GM23338 (cell line): ENCODE results near the gene UHRF1. TPM values are rescaled to one million over a fixed set of nuclear protein-coding genes. Genes with fewer than 3 reads are reported as not detected.

Experiments
- ATAC-seq: fragments of 200-7000 bp; cut with Tn5 transposase; 3 replicates; pipeline ENCODE4 v1.9.1; 2020
- DNase-seq: peaks from one replicate; pipeline ENCODE4 v3.0.0-alpha.2; 2015; ENCODE audit warnings: low spot score
- H2AFZ ChIP-seq: fragments of 200-600 bp; sonication (generic); 2 replicates; pipeline ENCODE4 v1.8.0; 2016; ENCODE audit warnings: antibody characterized with exemption, mild to moderate bottlenecking, moderate library complexity
- H3F3A ChIP-seq: fragments of 200-600 bp; sonication (generic); replicated peaks from 2 replicates; pipeline ENCODE4 v1.8.0; 2017; ENCODE audit warnings: antibody characterized with exemption, mixed run types, low read depth
- H3K27ac ChIP-seq: fragments of 200-600 bp; sonication (generic); 2 replicates; pipeline ENCODE4 v1.6.1; 2016; ENCODE audit warnings: low read depth
- H3K27me3 ChIP-seq: fragments of 200-600 bp; sonication (generic); 2 replicates; pipeline ENCODE4 v1.8.0; 2016; ENCODE audit warnings: mild to moderate bottlenecking, mixed run types, moderate library complexity; ENCODE audit not compliant: insufficient read depth
- H3K36me3 ChIP-seq: fragments of 200-600 bp; sonication (generic); 2 replicates; pipeline ENCODE4 v1.8.0; 2016; ENCODE audit warnings: mild to moderate bottlenecking; ENCODE audit not compliant: insufficient read depth
- H3K4me1 ChIP-seq: fragments of 200-600 bp; sonication (generic); 2 replicates; pipeline ENCODE4 v1.8.0; 2016; ENCODE audit warnings: mild to moderate bottlenecking, moderate library complexity; ENCODE audit not compliant: insufficient read depth
- H3K4me2 ChIP-seq: fragments of 200-600 bp; sonication (generic); 2 replicates; pipeline ENCODE4 v1.7.1; 2017; ENCODE audit warnings: mixed run types
- H3K4me3 ChIP-seq: fragments of 200-600 bp; sonication (generic); 2 replicates; pipeline ENCODE4 v1.6.1; 2016; ENCODE audit warnings: mixed run types
- H3K79me2 ChIP-seq: fragments of 200-600 bp; sonication (generic); replicated peaks from 2 replicates; pipeline ENCODE4 v1.8.0; 2017; ENCODE audit warnings: mild to moderate bottlenecking; ENCODE audit not compliant: insufficient read depth
- H3K9me2 ChIP-seq: fragments of 200-600 bp; sonication (generic); 2 replicates; pipeline ENCODE4 v1.8.0; 2017; ENCODE audit not compliant: insufficient read depth
- H4K20me1 ChIP-seq: fragments of 200-600 bp; sonication (generic); replicated peaks from 2 replicates; pipeline ENCODE4 v1.8.0; 2017; ENCODE audit warnings: mild to moderate bottlenecking; ENCODE audit not compliant: insufficient read depth
- H3K27ac Mint-ChIP-seq: 2 replicates; pipeline ENCODE4 v1.8.0; 2020; ENCODE audit warnings: inconsistent platforms, mild to moderate bottlenecking, moderate library complexity, mixed read lengths
- H3K27me3 Mint-ChIP-seq: 3 replicates; pipeline ENCODE4 v1.8.0; 2022; ENCODE audit warnings: low read depth, mild to moderate bottlenecking, moderate library complexity, mixed read lengths, inconsistent platforms; ENCODE audit not compliant: insufficient read depth, poor library complexity
- H3K36me3 Mint-ChIP-seq: 3 replicates; pipeline ENCODE4 v1.8.0; 2021; ENCODE audit warnings: low read depth, mild to moderate bottlenecking, inconsistent platforms, moderate library complexity, mixed read lengths
- H3K4me1 Mint-ChIP-seq: 3 replicates; pipeline ENCODE4 v1.8.0; 2020; ENCODE audit warnings: mild to moderate bottlenecking, inconsistent platforms, mixed read lengths
- H3K4me3 Mint-ChIP-seq: 3 replicates; pipeline ENCODE4 v1.8.0; 2021; ENCODE audit warnings: moderate library complexity, mild to moderate bottlenecking, inconsistent platforms, mixed read lengths
- H3K9me3 Mint-ChIP-seq: 3 replicates; pipeline ENCODE4 v1.8.0; 2020; ENCODE audit warnings: moderate library complexity, mild to moderate bottlenecking, inconsistent platforms, mixed read lengths
- CREB1 ChIP-seq: fragments of 250-450 bp; sonication (Bioruptor Pico); IDR thresholded peaks from 2 replicates; pipeline ENCODE4 v1.5.0; 2020; ENCODE audit warnings: low read depth, mild to moderate bottlenecking, moderate library complexity
- EZH2 ChIP-seq: fragments of 200-600 bp; sonication (generic); IDR thresholded peaks from one replicate; pipeline ENCODE4 v1.8.0; 2017; ENCODE audit warnings: antibody characterized with exemption, mild to moderate bottlenecking, low read depth; ENCODE audit not compliant: unreplicated experiment
- JUNB ChIP-seq: IDR thresholded peaks from one replicate; pipeline ENCODE4 v1.6.1; 2016; ENCODE audit warnings: antibody characterized with exemption; ENCODE audit not compliant: unreplicated experiment
- NANOG ChIP-seq: IDR thresholded peaks from 2 replicates; pipeline ENCODE4 v1.6.1; 2016; ENCODE audit warnings: antibody characterized with exemption, borderline replicate concordance
- STAT1 ChIP-seq: IDR thresholded peaks from one replicate; pipeline ENCODE4 v1.6.1; 2016; ENCODE audit warnings: antibody characterized with exemption; ENCODE audit not compliant: unreplicated experiment
- ZNF114 ChIP-seq: fragments of 250-450 bp; sonication (Bioruptor Pico); IDR thresholded peaks from 2 replicates; pipeline ENCODE4 v1.5.0; 2020; ENCODE audit warnings: mild to moderate bottlenecking, moderate library complexity
- ZNF331 ChIP-seq: fragments of 250-450 bp; sonication (Bioruptor Pico); IDR thresholded peaks from 2 replicates; pipeline ENCODE4 v1.5.0; 2020; ENCODE audit warnings: low read depth, mild to moderate bottlenecking, moderate library complexity
- polyA plus RNA-seq: library from polyadenylated mRNA; unstranded; fragments of >200 nt; fragmentation: Nextera tagmentation; extraction: Ambion mirVana; gene quantifications from 2 replicates; pipeline ENCODE4 v1.2.1, GENCODE V29; 2016
- total RNA-seq: library from RNA; depleted of rRNA; stranded (reverse); fragments of >200 nt; shearing (Covaris generic); gene quantifications from 2 replicates; pipeline ENCODE4 v1.2.3, GENCODE V29; 2014
- TF ChIP-seq, protein P1 (sequence below): fragments of 250-450 bp; sonication (Bioruptor Pico); IDR thresholded peaks from 2 replicates; pipeline ENCODE4 v1.5.0; 2020; ENCODE audit warnings: mild to moderate bottlenecking, moderate library complexity
- TF ChIP-seq, protein P2 (sequence below): IDR thresholded peaks from one replicate; pipeline ENCODE4 v1.6.1; 2018; ENCODE audit warnings: antibody characterized with exemption; ENCODE audit not compliant: unreplicated experiment
- TF ChIP-seq, protein P3 (sequence below), 2 experiments: fragments of 200-600 bp in 1 of 2; sonication (generic) in 1 of 2; conservative IDR thresholded peaks; 2 replicates each; pipeline versions ENCODE4 v1.5.1 to v1.6.1; 2016 to 2017; ENCODE audit warnings: antibody characterized with exemption in 2 of 2, low read depth in 2 of 2, mild to moderate bottlenecking in 2 of 2, moderate library complexity in 1 of 2

The UHRF1 gene
- total and polyA plus RNA-seq, 2 experiments from 2014 or later, result 20.3 to 45.7 TPM

GRCh38 chr19:4971424-4971793 is 62.1 kb downstream of the UHRF1 start:
- Histone ChIP-seq H2AFZ (no peak overlapping the region), H3K27me3 (no peaks in the 10 kb centered on the region), H4K20me1 (peaks cover 21% of the 10 kb centered on the region), H3K79me2 (peaks cover 66% of the 10 kb centered on the region), H3K4me3 (peak overlapping the region; percentile 71), H3K27ac (peak overlapping the region; percentile 55; the same call in 1 of the 2 replicates), H3K36me3 (no peaks in the 10 kb centered on the region), H3F3A (0 out of 2 replicates have a peak, but pooled peaks cover 6% of the 10 kb centered on the region), H3K4me2 (peak overlapping the region; percentile 94), H3K4me1 (peaks cover 21% of the 10 kb centered on the region), H3K9me2 (no peaks in the 10 kb centered on the region)
- H3K27me3 Mint-ChIP-seq, result peaks cover 32% of the 10 kb centered on the region
- TF ChIP-seq, protein P1, sequence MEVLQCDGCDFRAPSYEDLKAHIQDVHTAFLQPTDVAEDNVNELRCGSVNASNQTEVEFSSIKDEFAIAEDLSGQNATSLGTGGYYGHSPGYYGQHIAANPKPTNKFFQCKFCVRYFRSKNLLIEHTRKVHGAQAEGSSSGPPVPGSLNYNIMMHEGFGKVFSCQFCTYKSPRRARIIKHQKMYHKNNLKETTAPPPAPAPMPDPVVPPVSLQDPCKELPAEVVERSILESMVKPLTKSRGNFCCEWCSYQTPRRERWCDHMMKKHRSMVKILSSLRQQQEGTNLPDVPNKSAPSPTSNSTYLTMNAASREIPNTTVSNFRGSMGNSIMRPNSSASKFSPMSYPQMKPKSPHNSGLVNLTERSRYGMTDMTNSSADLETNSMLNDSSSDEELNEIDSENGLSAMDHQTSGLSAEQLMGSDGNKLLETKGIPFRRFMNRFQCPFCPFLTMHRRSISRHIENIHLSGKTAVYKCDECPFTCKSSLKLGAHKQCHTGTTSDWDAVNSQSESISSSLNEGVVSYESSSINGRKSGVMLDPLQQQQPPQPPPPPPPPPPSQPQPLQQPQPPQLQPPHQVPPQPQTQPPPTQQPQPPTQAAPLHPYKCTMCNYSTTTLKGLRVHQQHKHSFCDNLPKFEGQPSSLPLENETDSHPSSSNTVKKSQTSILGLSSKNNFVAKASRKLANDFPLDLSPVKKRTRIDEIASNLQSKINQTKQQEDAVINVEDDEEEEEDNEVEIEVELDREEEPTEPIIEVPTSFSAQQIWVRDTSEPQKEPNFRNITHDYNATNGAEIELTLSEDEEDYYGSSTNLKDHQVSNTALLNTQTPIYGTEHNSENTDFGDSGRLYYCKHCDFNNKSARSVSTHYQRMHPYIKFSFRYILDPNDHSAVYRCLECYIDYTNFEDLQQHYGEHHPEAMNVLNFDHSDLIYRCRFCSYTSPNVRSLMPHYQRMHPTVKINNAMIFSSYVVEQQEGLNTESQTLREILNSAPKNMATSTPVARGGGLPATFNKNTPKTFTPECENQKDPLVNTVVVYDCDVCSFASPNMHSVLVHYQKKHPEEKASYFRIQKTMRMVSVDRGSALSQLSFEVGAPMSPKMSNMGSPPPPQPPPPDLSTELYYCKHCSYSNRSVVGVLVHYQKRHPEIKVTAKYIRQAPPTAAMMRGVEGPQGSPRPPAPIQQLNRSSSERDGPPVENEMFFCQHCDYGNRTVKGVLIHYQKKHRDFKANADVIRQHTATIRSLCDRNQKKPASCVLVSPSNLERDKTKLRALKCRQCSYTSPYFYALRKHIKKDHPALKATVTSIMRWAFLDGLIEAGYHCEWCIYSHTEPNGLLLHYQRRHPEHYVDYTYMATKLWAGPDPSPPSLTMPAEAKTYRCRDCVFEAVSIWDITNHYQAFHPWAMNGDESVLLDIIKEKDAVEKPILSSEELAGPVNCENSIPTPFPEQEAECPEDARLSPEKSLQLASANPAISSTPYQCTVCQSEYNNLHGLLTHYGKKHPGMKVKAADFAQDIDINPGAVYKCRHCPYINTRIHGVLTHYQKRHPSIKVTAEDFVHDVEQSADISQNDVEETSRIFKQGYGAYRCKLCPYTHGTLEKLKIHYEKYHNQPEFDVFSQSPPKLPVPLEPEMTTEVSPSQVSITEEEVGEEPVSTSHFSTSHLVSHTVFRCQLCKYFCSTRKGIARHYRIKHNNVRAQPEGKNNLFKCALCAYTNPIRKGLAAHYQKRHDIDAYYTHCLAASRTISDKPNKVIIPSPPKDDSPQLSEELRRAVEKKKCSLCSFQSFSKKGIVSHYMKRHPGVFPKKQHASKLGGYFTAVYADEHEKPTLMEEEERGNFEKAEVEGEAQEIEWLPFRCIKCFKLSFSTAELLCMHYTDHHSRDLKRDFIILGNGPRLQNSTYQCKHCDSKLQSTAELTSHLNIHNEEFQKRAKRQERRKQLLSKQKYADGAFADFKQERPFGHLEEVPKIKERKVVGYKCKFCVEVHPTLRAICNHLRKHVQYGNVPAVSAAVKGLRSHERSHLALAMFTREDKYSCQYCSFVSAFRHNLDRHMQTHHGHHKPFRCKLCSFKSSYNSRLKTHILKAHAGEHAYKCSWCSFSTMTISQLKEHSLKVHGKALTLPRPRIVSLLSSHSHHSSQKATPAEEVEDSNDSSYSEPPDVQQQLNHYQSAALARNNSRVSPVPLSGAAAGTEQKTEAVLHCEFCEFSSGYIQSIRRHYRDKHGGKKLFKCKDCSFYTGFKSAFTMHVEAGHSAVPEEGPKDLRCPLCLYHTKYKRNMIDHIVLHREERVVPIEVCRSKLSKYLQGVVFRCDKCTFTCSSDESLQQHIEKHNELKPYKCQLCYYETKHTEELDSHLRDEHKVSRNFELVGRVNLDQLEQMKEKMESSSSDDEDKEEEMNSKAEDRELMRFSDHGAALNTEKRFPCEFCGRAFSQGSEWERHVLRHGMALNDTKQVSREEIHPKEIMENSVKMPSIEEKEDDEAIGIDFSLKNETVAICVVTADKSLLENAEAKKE, result no peak
- TF ChIP-seq, protein P2, sequence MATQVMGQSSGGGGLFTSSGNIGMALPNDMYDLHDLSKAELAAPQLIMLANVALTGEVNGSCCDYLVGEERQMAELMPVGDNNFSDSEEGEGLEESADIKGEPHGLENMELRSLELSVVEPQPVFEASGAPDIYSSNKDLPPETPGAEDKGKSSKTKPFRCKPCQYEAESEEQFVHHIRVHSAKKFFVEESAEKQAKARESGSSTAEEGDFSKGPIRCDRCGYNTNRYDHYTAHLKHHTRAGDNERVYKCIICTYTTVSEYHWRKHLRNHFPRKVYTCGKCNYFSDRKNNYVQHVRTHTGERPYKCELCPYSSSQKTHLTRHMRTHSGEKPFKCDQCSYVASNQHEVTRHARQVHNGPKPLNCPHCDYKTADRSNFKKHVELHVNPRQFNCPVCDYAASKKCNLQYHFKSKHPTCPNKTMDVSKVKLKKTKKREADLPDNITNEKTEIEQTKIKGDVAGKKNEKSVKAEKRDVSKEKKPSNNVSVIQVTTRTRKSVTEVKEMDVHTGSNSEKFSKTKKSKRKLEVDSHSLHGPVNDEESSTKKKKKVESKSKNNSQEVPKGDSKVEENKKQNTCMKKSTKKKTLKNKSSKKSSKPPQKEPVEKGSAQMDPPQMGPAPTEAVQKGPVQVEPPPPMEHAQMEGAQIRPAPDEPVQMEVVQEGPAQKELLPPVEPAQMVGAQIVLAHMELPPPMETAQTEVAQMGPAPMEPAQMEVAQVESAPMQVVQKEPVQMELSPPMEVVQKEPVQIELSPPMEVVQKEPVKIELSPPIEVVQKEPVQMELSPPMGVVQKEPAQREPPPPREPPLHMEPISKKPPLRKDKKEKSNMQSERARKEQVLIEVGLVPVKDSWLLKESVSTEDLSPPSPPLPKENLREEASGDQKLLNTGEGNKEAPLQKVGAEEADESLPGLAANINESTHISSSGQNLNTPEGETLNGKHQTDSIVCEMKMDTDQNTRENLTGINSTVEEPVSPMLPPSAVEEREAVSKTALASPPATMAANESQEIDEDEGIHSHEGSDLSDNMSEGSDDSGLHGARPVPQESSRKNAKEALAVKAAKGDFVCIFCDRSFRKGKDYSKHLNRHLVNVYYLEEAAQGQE, result no peak
- TF ChIP-seq, protein P3, sequence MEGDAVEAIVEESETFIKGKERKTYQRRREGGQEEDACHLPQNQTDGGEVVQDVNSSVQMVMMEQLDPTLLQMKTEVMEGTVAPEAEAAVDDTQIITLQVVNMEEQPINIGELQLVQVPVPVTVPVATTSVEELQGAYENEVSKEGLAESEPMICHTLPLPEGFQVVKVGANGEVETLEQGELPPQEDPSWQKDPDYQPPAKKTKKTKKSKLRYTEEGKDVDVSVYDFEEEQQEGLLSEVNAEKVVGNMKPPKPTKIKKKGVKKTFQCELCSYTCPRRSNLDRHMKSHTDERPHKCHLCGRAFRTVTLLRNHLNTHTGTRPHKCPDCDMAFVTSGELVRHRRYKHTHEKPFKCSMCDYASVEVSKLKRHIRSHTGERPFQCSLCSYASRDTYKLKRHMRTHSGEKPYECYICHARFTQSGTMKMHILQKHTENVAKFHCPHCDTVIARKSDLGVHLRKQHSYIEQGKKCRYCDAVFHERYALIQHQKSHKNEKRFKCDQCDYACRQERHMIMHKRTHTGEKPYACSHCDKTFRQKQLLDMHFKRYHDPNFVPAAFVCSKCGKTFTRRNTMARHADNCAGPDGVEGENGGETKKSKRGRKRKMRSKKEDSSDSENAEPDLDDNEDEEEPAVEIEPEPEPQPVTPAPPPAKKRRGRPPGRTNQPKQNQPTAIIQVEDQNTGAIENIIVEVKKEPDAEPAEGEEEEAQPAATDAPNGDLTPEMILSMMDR (conservative IDR thresholded peaks at IDR 0.05; ENCODE audit: low read depth in 2 of 2), result no peak
- TF ChIP-seq EZH2 (no peak), ZNF114 (no peak), ZNF331 (CRISPR knock-in tag) (no peak), JUNB (no peak), CREB1 (CRISPR knock-in tag) (no peak), NANOG (no peak), STAT1 (no peak)
- peak overlapping the region; percentile 94 for H3K4me3 Mint-ChIP-seq
- peak; percentile 82 for DNase-seq
- peak overlapping the region; percentile 12 for H3K27ac Mint-ChIP-seq
- peak; percentile 19 for ATAC-seq
- no peaks in the 10 kb centered on the region; the same call in 2 of the 3 replicates for H3K9me3 Mint-ChIP-seq
- peaks cover 28% of the 10 kb centered on the region for H3K4me1 Mint-ChIP-seq
- no peaks in the 10 kb centered on the region for H3K36me3 Mint-ChIP-seq
